Choroid plexus epithelial cell (primary cell): Measurements from ENCODE around the gene UBASH3B.

Experiments used
- DNase-seq: peaks from one replicate; pipeline ENCODE4 v3.0.0-alpha.2; 2010; ENCODE audit warnings: low read depth
- H3K4me3 ChIP-seq: 2 replicates; pipeline ENCODE4 v1.5.1; 2011; ENCODE audit warnings: low read depth, mild to moderate bottlenecking, control low read depth, low read length, moderate library complexity
- CTCF ChIP-seq: conservative IDR thresholded peaks from 2 replicates; pipeline ENCODE4 v1.5.1; 2011; ENCODE audit warnings: low read depth, mild to moderate bottlenecking, control low read depth, inconsistent platforms, low read length, moderate library complexity

UBASH3B gene

DNA sequence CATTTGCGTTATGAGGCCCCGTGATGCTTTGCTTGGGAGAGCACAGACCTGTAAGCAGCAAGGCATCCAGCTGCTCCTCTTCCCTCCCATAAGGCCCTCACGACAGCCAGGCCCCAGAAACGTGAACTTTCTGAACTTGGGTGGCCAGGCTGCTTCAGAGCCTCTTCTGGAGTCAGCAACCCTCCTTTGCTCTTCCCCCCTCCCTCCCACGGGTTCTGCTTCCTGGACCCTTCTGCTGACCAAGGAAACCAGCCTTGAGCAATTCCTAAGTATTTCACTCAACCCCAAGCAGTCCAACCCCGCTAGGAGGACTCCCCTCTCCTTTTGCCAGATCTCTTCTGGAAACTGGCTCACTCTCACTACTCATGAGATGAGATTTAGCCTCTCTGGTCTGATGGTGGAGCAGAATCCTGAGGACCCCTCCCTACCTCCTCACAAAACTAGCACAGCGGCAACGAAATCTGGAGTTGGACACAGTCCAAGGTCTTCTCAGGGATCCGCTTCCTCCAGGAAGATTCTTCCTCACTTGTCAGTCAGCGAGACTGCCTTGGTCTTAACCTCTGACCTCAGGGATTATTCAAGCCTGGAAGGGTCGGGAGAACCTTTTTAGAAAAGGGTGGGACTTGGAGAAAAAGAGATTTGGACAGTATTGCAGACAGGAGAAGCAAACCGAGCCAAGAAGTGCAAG lies 86.2 kb downstream of the UBASH3B start:
- TF ChIP-seq CTCF = peak; percentile 29
- DNase-seq = peak; percentile 89
- H3K4me3 ChIP-seq = no peak overlapping the region

DNA sequence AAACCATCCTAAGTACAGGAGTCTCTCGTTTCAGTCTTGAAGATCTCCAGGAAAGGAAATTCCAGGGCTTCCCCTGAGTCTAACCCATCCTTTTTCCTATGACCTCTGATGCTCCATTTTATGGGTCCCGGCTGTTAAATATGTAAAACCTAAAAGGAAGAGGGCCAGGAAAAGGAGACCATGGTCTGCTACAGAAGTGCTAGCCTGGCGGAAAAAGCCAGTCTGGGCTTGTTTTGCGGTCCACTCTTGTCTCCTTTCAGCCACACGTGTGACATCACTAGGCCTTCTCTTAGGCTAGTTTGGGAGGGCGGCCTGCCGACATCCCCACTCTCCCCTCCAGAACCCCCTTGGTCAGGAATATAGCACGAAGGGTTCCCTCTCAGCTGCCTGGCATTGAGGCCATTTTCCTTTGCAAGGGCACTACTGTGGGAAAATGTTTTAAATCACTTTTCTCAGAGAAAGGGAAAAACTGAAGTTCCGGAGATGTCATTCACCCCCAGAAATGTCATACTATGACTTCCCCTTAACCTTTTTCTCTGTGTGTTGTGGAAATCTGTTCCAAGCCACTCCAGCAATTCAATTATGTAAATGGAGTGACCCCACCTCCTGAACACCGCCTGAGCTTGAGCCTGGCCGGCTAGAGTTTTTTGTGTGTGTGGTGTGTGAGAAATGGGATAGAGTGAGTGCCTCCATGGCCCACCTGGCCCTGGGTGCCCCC lies 86.9 kb downstream of the UBASH3B start:
- TF ChIP-seq CTCF = no peak
- peak; percentile 48 for DNase-seq
- no peak overlapping the region for H3K4me3 ChIP-seq

GRCh38 chr11:122743097-122743741 lies 87.7 kb downstream of the UBASH3B start:
- H3K4me3 ChIP-seq = no peak overlapping the region
- no peak for DNase-seq
- TF ChIP-seq CTCF = no peak

GRCh38 chr11:122743949-122744348 lies 88.4 kb downstream of the UBASH3B start:
- DNase-seq = no peak
- TF ChIP-seq CTCF = no peak
- H3K4me3 ChIP-seq = no peak overlapping the region

DNA sequence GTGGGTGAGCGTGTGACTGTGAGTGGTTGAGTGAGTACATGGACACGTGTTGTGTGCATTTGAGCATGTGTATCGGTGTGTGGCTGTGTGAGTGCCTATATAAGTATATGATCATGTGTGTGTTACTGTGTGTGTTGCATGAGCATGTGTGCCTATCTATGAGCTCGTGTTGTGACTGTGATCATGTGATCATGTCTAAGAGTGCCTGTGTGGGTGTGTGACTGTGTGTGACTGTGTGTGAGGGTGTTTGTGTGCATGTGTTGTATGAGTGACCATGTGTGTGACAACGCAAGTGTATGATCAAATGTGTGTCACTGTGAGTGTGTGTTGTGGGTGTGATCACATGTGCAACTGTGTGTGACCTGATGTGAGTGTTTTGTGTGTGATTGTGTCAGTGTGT lies 88.8 kb downstream of the UBASH3B start:
- TF ChIP-seq CTCF = no peak
- H3K4me3 ChIP-seq = no peak overlapping the region
- no peak for DNase-seq

- H3K4me3 ChIP-seq = no peak overlapping the region
- no peak for DNase-seq
- TF ChIP-seq CTCF = no peak
Measured at GRCh38 chr11:122745111-122745510, 89.6 kb downstream of the UBASH3B start.
